Measurements from ENCODE around the gene CACNG3.

CACNG3 gene

GRCh38 chr16:24246911-24247607 lies 9.1 kb upstream of the CACNG3 start:
- H3K4me3 ChIP-seq (ENCODE audit: low read length): no peak overlapping the region
- no peaks in the 10 kb centered on the region for H3K36me3 ChIP-seq (ENCODE audit: control insufficient read depth, insufficient read depth, low read length)
- H3K27ac ChIP-seq (ENCODE audit: low read depth, low read length): no peak overlapping the region
- no peaks in the 10 kb centered on the region for H3K27me3 ChIP-seq (ENCODE audit: control insufficient read depth, insufficient read depth, low read length)
- H3K4me1 ChIP-seq (ENCODE audit: control insufficient read depth, insufficient read depth, low read length): no peaks in the 10 kb centered on the region
- H3K9ac ChIP-seq (ENCODE audit: low read length): no peak overlapping the region

- no peaks in the 10 kb centered on the region for H3K27me3 ChIP-seq (ENCODE audit: control insufficient read depth, insufficient read depth, low read length)
Measured at GRCh38 chr16:24253192-24253591, 2.9 kb upstream of the CACNG3 start.

GRCh38 chr16:24257958-24258357 lies 1.8 kb downstream of the CACNG3 start:
- Histone ChIP-seq H3K4me3 (ENCODE audit: low read length) (no peak overlapping the region), H3K9ac (ENCODE audit: low read length) (no peak overlapping the region), H3K27me3 (ENCODE audit: control insufficient read depth, insufficient read depth, low read length) (no peaks in the 10 kb centered on the region), H3K36me3 (ENCODE audit: control insufficient read depth, insufficient read depth, low read length) (no peaks in the 10 kb centered on the region), H3K4me1 (ENCODE audit: control insufficient read depth, insufficient read depth, low read length) (no peaks in the 10 kb centered on the region), H3K27ac (ENCODE audit: low read depth, low read length) (no peak overlapping the region)

More at GRCh38 chr16:24253192-24253591, 2.9 kb upstream of the CACNG3 start:
- no peak overlapping the region for H3K4me3 ChIP-seq (ENCODE audit: low read length)
- no peak overlapping the region for H3K27ac ChIP-seq (ENCODE audit: low read depth, low read length)
- H3K4me1 ChIP-seq (ENCODE audit: control insufficient read depth, insufficient read depth, low read length): no peaks in the 10 kb centered on the region
- H3K36me3 ChIP-seq (ENCODE audit: control insufficient read depth, insufficient read depth, low read length): no peaks in the 10 kb centered on the region
- no peak overlapping the region for H3K9ac ChIP-seq (ENCODE audit: low read length)

- H3K9ac ChIP-seq (ENCODE audit: low read length): no peak overlapping the region
- H3K27me3 ChIP-seq (ENCODE audit: control insufficient read depth, insufficient read depth, low read length): no peaks in the 10 kb centered on the region
- no peaks in the 10 kb centered on the region for H3K36me3 ChIP-seq (ENCODE audit: control insufficient read depth, insufficient read depth, low read length)
- no peak overlapping the region for H3K4me3 ChIP-seq (ENCODE audit: low read length)
- no peaks in the 10 kb centered on the region for H3K4me1 ChIP-seq (ENCODE audit: control insufficient read depth, insufficient read depth, low read length)
- no peak overlapping the region for H3K27ac ChIP-seq (ENCODE audit: low read depth, low read length)
Measured at GRCh38 chr16:24258791-24259190, 2.7 kb downstream of the CACNG3 start.

GRCh38 chr16:24262816-24263215 lies 6.7 kb downstream of the CACNG3 start:
- Histone ChIP-seq H3K27me3 (ENCODE audit: control insufficient read depth, insufficient read depth, low read length) (no peaks in the 10 kb centered on the region), H3K4me1 (ENCODE audit: control insufficient read depth, insufficient read depth, low read length) (no peaks in the 10 kb centered on the region), H3K4me3 (ENCODE audit: low read length) (no peak overlapping the region), H3K27ac (ENCODE audit: low read depth, low read length) (no peak overlapping the region), H3K36me3 (ENCODE audit: control insufficient read depth, insufficient read depth, low read length) (no peaks in the 10 kb centered on the region), H3K9ac (ENCODE audit: low read length) (no peak overlapping the region)

- Histone ChIP-seq H3K9ac (ENCODE audit: low read length) (no peak overlapping the region), H3K4me1 (ENCODE audit: control insufficient read depth, insufficient read depth, low read length) (no peaks in the 10 kb centered on the region), H3K27me3 (ENCODE audit: control insufficient read depth, insufficient read depth, low read length) (no peaks in the 10 kb centered on the region), H3K36me3 (ENCODE audit: control insufficient read depth, insufficient read depth, low read length) (no peaks in the 10 kb centered on the region), H3K4me3 (ENCODE audit: low read length) (no peak overlapping the region), H3K27ac (ENCODE audit: low read depth, low read length) (no peak overlapping the region)
Measured at GRCh38 chr16:24270721-24271442, 14.7 kb downstream of the CACNG3 start.

GRCh38 chr16:24272379-24272778 lies 16.2 kb downstream of the CACNG3 start:
- Histone ChIP-seq H3K27me3 (ENCODE audit: control insufficient read depth, insufficient read depth, low read length) (no peaks in the 10 kb centered on the region), H3K4me1 (ENCODE audit: control insufficient read depth, insufficient read depth, low read length) (no peaks in the 10 kb centered on the region), H3K9ac (ENCODE audit: low read length) (no peak overlapping the region), H3K4me3 (ENCODE audit: low read length) (no peak overlapping the region), H3K27ac (ENCODE audit: low read depth, low read length) (no peak overlapping the region), H3K36me3 (ENCODE audit: control insufficient read depth, insufficient read depth, low read length) (no peaks in the 10 kb centered on the region)

GRCh38 chr16:24273508-24274182 lies 17.5 kb downstream of the CACNG3 start:
- Histone ChIP-seq H3K36me3 (ENCODE audit: control insufficient read depth, insufficient read depth, low read length) (no peaks in the 10 kb centered on the region), H3K9ac (ENCODE audit: low read length) (no peak overlapping the region), H3K27me3 (ENCODE audit: control insufficient read depth, insufficient read depth, low read length) (no peaks in the 10 kb centered on the region), H3K27ac (ENCODE audit: low read depth, low read length) (no peak overlapping the region), H3K4me3 (ENCODE audit: low read length) (no peak overlapping the region), H3K4me1 (ENCODE audit: control insufficient read depth, insufficient read depth, low read length) (no peaks in the 10 kb centered on the region)

- H3K4me3 ChIP-seq (ENCODE audit: low read length): no peak overlapping the region
- H3K36me3 ChIP-seq (ENCODE audit: control insufficient read depth, insufficient read depth, low read length): no peaks in the 10 kb centered on the region
- no peak overlapping the region for H3K27ac ChIP-seq (ENCODE audit: low read depth, low read length)
- no peaks in the 10 kb centered on the region for H3K4me1 ChIP-seq (ENCODE audit: control insufficient read depth, insufficient read depth, low read length)
- no peaks in the 10 kb centered on the region for H3K27me3 ChIP-seq (ENCODE audit: control insufficient read depth, insufficient read depth, low read length)
- no peak overlapping the region for H3K9ac ChIP-seq (ENCODE audit: low read length)
Measured at GRCh38 chr16:24275413-24275812, 19.3 kb downstream of the CACNG3 start.

GRCh38 chr16:24279982-24280515 lies 23.9 kb downstream of the CACNG3 start:
- H3K36me3 ChIP-seq (ENCODE audit: control insufficient read depth, insufficient read depth, low read length): no peaks in the 10 kb centered on the region
- H3K27ac ChIP-seq (ENCODE audit: low read depth, low read length): no peak overlapping the region
- H3K4me3 ChIP-seq (ENCODE audit: low read length): no peak overlapping the region
- no peaks in the 10 kb centered on the region for H3K27me3 ChIP-seq (ENCODE audit: control insufficient read depth, insufficient read depth, low read length)
- no peaks in the 10 kb centered on the region for H3K4me1 ChIP-seq (ENCODE audit: control insufficient read depth, insufficient read depth, low read length)
- no peak overlapping the region for H3K9ac ChIP-seq (ENCODE audit: low read length)

- no peaks in the 10 kb centered on the region for H3K36me3 ChIP-seq (ENCODE audit: control insufficient read depth, insufficient read depth, low read length)
- no peak overlapping the region for H3K27ac ChIP-seq (ENCODE audit: low read depth, low read length)
- H3K4me3 ChIP-seq (ENCODE audit: low read length): no peak overlapping the region
Measured at GRCh38 chr16:24281466-24281865, 25.3 kb downstream of the CACNG3 start.

GRCh38 chr16:24282141-24282540 lies 26.0 kb downstream of the CACNG3 start:
- Histone ChIP-seq H3K4me1 (ENCODE audit: control insufficient read depth, insufficient read depth, low read length) (no peaks in the 10 kb centered on the region), H3K4me3 (ENCODE audit: low read length) (no peak overlapping the region), H3K36me3 (ENCODE audit: control insufficient read depth, insufficient read depth, low read length) (no peaks in the 10 kb centered on the region), H3K27ac (ENCODE audit: low read depth, low read length) (no peak overlapping the region), H3K27me3 (ENCODE audit: control insufficient read depth, insufficient read depth, low read length) (no peaks in the 10 kb centered on the region), H3K9ac (ENCODE audit: low read length) (no peak overlapping the region)

More at GRCh38 chr16:24281466-24281865, 25.3 kb downstream of the CACNG3 start:
- Histone ChIP-seq H3K27me3 (ENCODE audit: control insufficient read depth, insufficient read depth, low read length) (no peaks in the 10 kb centered on the region), H3K4me1 (ENCODE audit: control insufficient read depth, insufficient read depth, low read length) (no peaks in the 10 kb centered on the region), H3K9ac (ENCODE audit: low read length) (no peak overlapping the region)

All from rectal smooth muscle tissue (tissue), 1 donor.